Stomach smooth muscle (tissue), 2 donors: ENCODE data around the gene ACAD8.

Experiments
- H3K27ac ChIP-seq: one replicate; pipeline ENCODE4 v1.7.0; 2013; ENCODE audit warnings: mild to moderate bottlenecking, low read length, inconsistent platforms
- H3K27me3 ChIP-seq, 2 donors: one replicate each; pipeline ENCODE4 v1.7.0; 2013; ENCODE audit warnings: low read length in 2 of 2; ENCODE audit not compliant: insufficient read depth in 2 of 2, control insufficient read depth in 1 of 2
- H3K36me3 ChIP-seq, 2 donors: one replicate each; pipeline ENCODE4 v1.7.0; 2013; ENCODE audit warnings: low read length in 2 of 2; ENCODE audit not compliant: control insufficient read depth in 2 of 2, insufficient read depth in 2 of 2
- H3K4me1 ChIP-seq: one replicate; pipeline ENCODE4 v1.7.0; 2013; ENCODE audit warnings: low read length; ENCODE audit not compliant: control insufficient read depth, insufficient read depth
- H3K4me3 ChIP-seq, 2 donors: one replicate each; pipeline ENCODE4 v1.7.0; 2013; ENCODE audit warnings: low read length in 2 of 2
- H3K9ac ChIP-seq, 2 donors: one replicate each; pipeline ENCODE4 v1.7.0; 2013; ENCODE audit warnings: low read length in 2 of 2, mild to moderate bottlenecking in 1 of 2
- H3K9me3 ChIP-seq, 2 donors: one replicate each; pipeline ENCODE4 v1.7.0; 2013; ENCODE audit warnings: low read length in 2 of 2; ENCODE audit not compliant: control insufficient read depth in 2 of 2
- donor health status: healthy.
- donor health status: Pancreatic carcinoma.

ACAD8 gene

GRCh38 chr11:134226806-134227325 lies 26.5 kb upstream of the ACAD8 start:
- no peak overlapping the region for H3K27ac ChIP-seq
- H3K4me1 ChIP-seq, result peaks cover 37% of the 10 kb centered on the region

GRCh38 chr11:134228625-134229024 lies 24.7 kb upstream of the ACAD8 start:
- Histone ChIP-seq H3K9ac (no peak overlapping the region), H3K4me1 (peaks cover 33% of the 10 kb centered on the region), H3K27ac (no peak overlapping the region), H3K4me3 (no peak overlapping the region), H3K27me3 (no peaks in the 10 kb centered on the region), H3K9me3 (no peaks in the 10 kb centered on the region), H3K36me3 (peaks cover 2 to 6% of the 10 kb centered on the region in 2 donors)

More at GRCh38 chr11:134226806-134227325, 26.5 kb upstream of the ACAD8 start:
- H3K36me3 ChIP-seq, result peaks cover 2 to 6% of the 10 kb centered on the region in 2 donors
- peak overlapping the region in 1 of 2 donors; percentile 96 for H3K4me3 ChIP-seq
- peak overlapping the region in 1 of 2 donors; percentile 55 for H3K9ac ChIP-seq
- H3K27me3 ChIP-seq, result no peaks in the 10 kb centered on the region
- no peaks in the 10 kb centered on the region for H3K9me3 ChIP-seq

GRCh38 chr11:134229126-134229790 lies 24.1 kb upstream of the ACAD8 start:
- H3K4me1 ChIP-seq, result peaks cover 33% of the 10 kb centered on the region
- no peaks in the 10 kb centered on the region for H3K9me3 ChIP-seq

GRCh38 chr11:134230339-134230738 lies 23.0 kb upstream of the ACAD8 start:
- Histone ChIP-seq H3K36me3 (peaks cover 6 to 12% of the 10 kb centered on the region in 2 donors), H3K27ac (no peak overlapping the region), H3K4me3 (no peak overlapping the region), H3K9me3 (no peaks in the 10 kb centered on the region), H3K4me1 (peaks cover 32% of the 10 kb centered on the region), H3K27me3 (no peaks in the 10 kb centered on the region), H3K9ac (no peak overlapping the region)

More at GRCh38 chr11:134229126-134229790, 24.1 kb upstream of the ACAD8 start:
- H3K27ac ChIP-seq, result no peak overlapping the region
- no peaks in the 10 kb centered on the region for H3K27me3 ChIP-seq
- H3K9ac ChIP-seq, result peak overlapping the region in 1 of 2 donors; percentile 2
- peaks cover 2 to 6% of the 10 kb centered on the region in 2 donors for H3K36me3 ChIP-seq
- no peak overlapping the region for H3K4me3 ChIP-seq

GRCh38 chr11:134231958-134232659 lies 21.3 kb upstream of the ACAD8 start:
- H3K4me3 ChIP-seq, result no peak overlapping the region
- H3K36me3 ChIP-seq, result peaks cover 11 to 18% of the 10 kb centered on the region in 2 donors
- H3K27ac ChIP-seq, result no peak overlapping the region
- H3K4me1 ChIP-seq, result peaks cover 16% of the 10 kb centered on the region
- no peaks in the 10 kb centered on the region for H3K9me3 ChIP-seq
- H3K27me3 ChIP-seq, result no peaks in the 10 kb centered on the region
- H3K9ac ChIP-seq, result no peak overlapping the region

GRCh38 chr11:134233729-134234179 lies 19.6 kb upstream of the ACAD8 start:
- Histone ChIP-seq H3K4me1 (peaks cover 16% of the 10 kb centered on the region), H3K9ac (no peak overlapping the region), H3K27ac (no peak overlapping the region), H3K9me3 (no peaks in the 10 kb centered on the region), H3K27me3 (no peaks in the 10 kb centered on the region), H3K36me3 (peaks cover 17 to 18% of the 10 kb centered on the region in 2 donors), H3K4me3 (no peak overlapping the region)

GRCh38 chr11:134235399-134235798 lies 18.0 kb upstream of the ACAD8 start:
- Histone ChIP-seq H3K9me3 (no peaks in the 10 kb centered on the region), H3K4me3 (no peak overlapping the region), H3K9ac (no peak overlapping the region), H3K27ac (no peak overlapping the region), H3K4me1 (peaks cover 12% of the 10 kb centered on the region), H3K36me3 (peaks cover 30 to 32% of the 10 kb centered on the region in 2 donors), H3K27me3 (no peaks in the 10 kb centered on the region)

GRCh38 chr11:134236834-134237556 lies 16.4 kb upstream of the ACAD8 start:
- no peaks in the 10 kb centered on the region for H3K9me3 ChIP-seq
- peaks cover 3% of the 10 kb centered on the region for H3K4me1 ChIP-seq
- H3K4me3 ChIP-seq, result no peak overlapping the region
- H3K36me3 ChIP-seq, result peaks cover 34 to 36% of the 10 kb centered on the region in 2 donors
- H3K27me3 ChIP-seq, result no peaks in the 10 kb centered on the region
- H3K27ac ChIP-seq, result no peak overlapping the region
- no peak overlapping the region for H3K9ac ChIP-seq

- H3K36me3 ChIP-seq, result peaks cover 38 to 41% of the 10 kb centered on the region in 2 donors
- no peaks in the 10 kb centered on the region for H3K9me3 ChIP-seq
These were observed 15.8 kb upstream of the ACAD8 start for GRCh38 chr11:134237557-134237922.

GRCh38 chr11:134238956-134239355 lies 14.4 kb upstream of the ACAD8 start:
- no peaks in the 10 kb centered on the region for H3K9me3 ChIP-seq
- no peak overlapping the region for H3K9ac ChIP-seq
- H3K36me3 ChIP-seq, result peaks cover 52 to 55% of the 10 kb centered on the region in 2 donors
- H3K27me3 ChIP-seq, result no peaks in the 10 kb centered on the region
- no peak overlapping the region for H3K4me3 ChIP-seq
- H3K27ac ChIP-seq, result no peak overlapping the region
- no peaks in the 10 kb centered on the region for H3K4me1 ChIP-seq

More at GRCh38 chr11:134237557-134237922, 15.8 kb upstream of the ACAD8 start:
- no peaks in the 10 kb centered on the region for H3K27me3 ChIP-seq
- no peaks in the 10 kb centered on the region for H3K4me1 ChIP-seq
- no peak overlapping the region for H3K27ac ChIP-seq
- no peak overlapping the region for H3K4me3 ChIP-seq
- H3K9ac ChIP-seq, result no peak overlapping the region
